GM21528 (cell line): Measurements from ENCODE around the gene BBX.

Source experiments
- ATAC-seq: cut with Tn5 transposase; IDR thresholded peaks from one replicate; pipeline ENCODE4 v1.9.1; 2021; ENCODE audit warnings: mild to moderate bottlenecking, moderate library complexity; ENCODE audit not compliant: unreplicated experiment, low FRiP score

The BBX gene

GRCh38 chr3:107643038-107643883 is 120.5 kb downstream of the BBX start:
- ATAC-seq, result no peak

GRCh38 chr3:107644631-107645030 is 121.9 kb downstream of the BBX start:
- no peak for ATAC-seq

GRCh38 chr3:107650788-107651187 is 128.0 kb downstream of the BBX start:
- no peak for ATAC-seq

GRCh38 chr3:107651782-107652181 is 129.0 kb downstream of the BBX start:
- ATAC-seq, result peak; percentile 62

- no peak for ATAC-seq
Observed at GRCh38 chr3:107654218-107654617, 131.5 kb downstream of the BBX start.

- ATAC-seq, result no peak
Observed at GRCh38 chr3:107657971-107658370, 135.2 kb downstream of the BBX start.

- no peak for ATAC-seq
Observed at GRCh38 chr3:107660306-107660976, 137.7 kb downstream of the BBX start.

GRCh38 chr3:107661447-107662123 is 138.8 kb downstream of the BBX start:
- no peak for ATAC-seq

- no peak for ATAC-seq
Observed at GRCh38 chr3:107662124-107662507, 139.4 kb downstream of the BBX start.

- no peak for ATAC-seq
Observed at GRCh38 chr3:107662586-107662985, 139.8 kb downstream of the BBX start.

GRCh38 chr3:107663266-107663665 is 140.5 kb downstream of the BBX start:
- no peak for ATAC-seq

GRCh38 chr3:107664614-107665013 is 141.9 kb downstream of the BBX start:
- no peak for ATAC-seq

- ATAC-seq, result no peak
Observed at GRCh38 chr3:107665351-107665750, 142.6 kb downstream of the BBX start.

- no peak for ATAC-seq
Observed at GRCh38 chr3:107666853-107667252, 144.1 kb downstream of the BBX start.

GRCh38 chr3:107668416-107668815 is 145.7 kb downstream of the BBX start:
- no peak for ATAC-seq

GRCh38 chr3:107668963-107669362 is 146.2 kb downstream of the BBX start:
- ATAC-seq, result no peak

GRCh38 chr3:107669669-107670068 is 146.9 kb downstream of the BBX start:
- ATAC-seq, result no peak

GRCh38 chr3:107670986-107671385 is 148.2 kb downstream of the BBX start:
- ATAC-seq, result no peak

- ATAC-seq, result no peak
Observed at GRCh38 chr3:107674371-107674770, 151.6 kb downstream of the BBX start.

GRCh38 chr3:107675233-107675900 is 152.6 kb downstream of the BBX start:
- ATAC-seq, result peak; percentile 65
